Measurements from ENCODE around the gene ALKBH5.

The ALKBH5 gene

GRCh38 chr17:18183334-18184142, at the start of gene ALKBH5:
ALKBH5 (plus strand) TSS chr17:18183828; CDS start chr17:18184244, 416 bp downstream.
- H3K4me1 ChIP-seq = peaks cover 33% of the 10 kb centered on the region
- H3K36me3 ChIP-seq (ENCODE audit: control insufficient read depth, insufficient read depth, low read length) = no peaks in the 10 kb centered on the region
- peak within 1 kb of the TSS; percentile 98 for H3K27ac ChIP-seq
- peak within 1 kb of the TSS; percentile 90 for H3K4me3 ChIP-seq (ENCODE audit: low read depth, low read length)
- no peaks in the 10 kb centered on the region for H3K27me3 ChIP-seq (ENCODE audit: control insufficient read depth, insufficient read depth, low read length)
- peak within 1 kb of the TSS; percentile 75 for H3K9ac ChIP-seq
- H3K9me3 ChIP-seq (ENCODE audit: control insufficient read depth, low read length) = no peaks in the 10 kb centered on the region
- H3K79me2 ChIP-seq = peaks cover 45% of the 10 kb centered on the region
- H3K4me2 ChIP-seq (ENCODE audit: low read length) = peak within 1 kb of the TSS; percentile 99
- peak within 1 kb of the TSS; percentile 97 for H2AFZ ChIP-seq
- peak; percentile 21 for TF ChIP-seq CTCF (IDR thresholded peaks at IDR 0.05)

- Histone ChIP-seq H3K27me3 (ENCODE audit: control insufficient read depth, insufficient read depth, low read length) (no peaks in the 10 kb centered on the region), H3K79me2 (no peaks in the 10 kb centered on the region), H3K4me3 (ENCODE audit: low read depth, low read length) (no peak overlapping the region), H3K9ac (no peak overlapping the region), H3K4me2 (ENCODE audit: low read length) (no peak overlapping the region), H2AFZ (no peak overlapping the region), H3K27ac (no peak overlapping the region), H3K4me1 (no peaks in the 10 kb centered on the region), H3K9me3 (ENCODE audit: control insufficient read depth, low read length) (no peaks in the 10 kb centered on the region), H3K36me3 (ENCODE audit: control insufficient read depth, insufficient read depth, low read length) (no peaks in the 10 kb centered on the region)
- TF ChIP-seq CTCF (IDR thresholded peaks at IDR 0.05) = no peak
Observed at GRCh38 chr17:18136357-18136756, 47.3 kb upstream of the ALKBH5 start.

- Histone ChIP-seq H3K36me3 (ENCODE audit: control insufficient read depth, insufficient read depth, low read length) (no peaks in the 10 kb centered on the region), H3K27ac (no peak overlapping the region), H3K4me1 (no peaks in the 10 kb centered on the region), H3K27me3 (ENCODE audit: control insufficient read depth, insufficient read depth, low read length) (no peaks in the 10 kb centered on the region), H3K4me2 (ENCODE audit: low read length) (no peak overlapping the region), H3K4me3 (ENCODE audit: low read depth, low read length) (no peak overlapping the region), H3K9ac (no peak overlapping the region), H2AFZ (no peak overlapping the region), H3K79me2 (no peaks in the 10 kb centered on the region), H3K9me3 (ENCODE audit: control insufficient read depth, low read length) (no peaks in the 10 kb centered on the region)
- no peak for TF ChIP-seq CTCF (IDR thresholded peaks at IDR 0.05)
Observed at GRCh38 chr17:18138065-18138749, 45.4 kb upstream of the ALKBH5 start.

GRCh38 chr17:18139092-18139491, 44.5 kb upstream of the ALKBH5 start:
- Histone ChIP-seq H3K4me3 (ENCODE audit: low read depth, low read length) (no peak overlapping the region), H3K4me1 (no peaks in the 10 kb centered on the region), H3K27me3 (ENCODE audit: control insufficient read depth, insufficient read depth, low read length) (no peaks in the 10 kb centered on the region), H3K79me2 (no peaks in the 10 kb centered on the region), H3K27ac (no peak overlapping the region), H2AFZ (no peak overlapping the region), H3K9ac (no peak overlapping the region), H3K4me2 (ENCODE audit: low read length) (no peak overlapping the region), H3K9me3 (ENCODE audit: control insufficient read depth, low read length) (no peaks in the 10 kb centered on the region), H3K36me3 (ENCODE audit: control insufficient read depth, insufficient read depth, low read length) (no peaks in the 10 kb centered on the region)
- TF ChIP-seq CTCF (IDR thresholded peaks at IDR 0.05) = no peak
